GM12865 (cell line): ENCODE measurements around the gene PRDM2.

Source experiments
- DNase-seq: peaks from one replicate; pipeline ENCODE4 v3.0.0; 2010; ENCODE audit warnings: low read depth
- H3K4me3 ChIP-seq: 2 replicates; pipeline ENCODE4 v1.5.1; 2011; ENCODE audit warnings: mild to moderate bottlenecking, low read depth, low read length, control low read depth
- CTCF ChIP-seq: IDR thresholded peaks from 2 replicates; pipeline ENCODE4 v1.5.1; 2011; ENCODE audit warnings: low read length, control low read depth, low read depth, inconsistent platforms; ENCODE audit not compliant: insufficient read depth; ENCODE audit errors: missing control alignments

PRDM2 gene

DNA sequence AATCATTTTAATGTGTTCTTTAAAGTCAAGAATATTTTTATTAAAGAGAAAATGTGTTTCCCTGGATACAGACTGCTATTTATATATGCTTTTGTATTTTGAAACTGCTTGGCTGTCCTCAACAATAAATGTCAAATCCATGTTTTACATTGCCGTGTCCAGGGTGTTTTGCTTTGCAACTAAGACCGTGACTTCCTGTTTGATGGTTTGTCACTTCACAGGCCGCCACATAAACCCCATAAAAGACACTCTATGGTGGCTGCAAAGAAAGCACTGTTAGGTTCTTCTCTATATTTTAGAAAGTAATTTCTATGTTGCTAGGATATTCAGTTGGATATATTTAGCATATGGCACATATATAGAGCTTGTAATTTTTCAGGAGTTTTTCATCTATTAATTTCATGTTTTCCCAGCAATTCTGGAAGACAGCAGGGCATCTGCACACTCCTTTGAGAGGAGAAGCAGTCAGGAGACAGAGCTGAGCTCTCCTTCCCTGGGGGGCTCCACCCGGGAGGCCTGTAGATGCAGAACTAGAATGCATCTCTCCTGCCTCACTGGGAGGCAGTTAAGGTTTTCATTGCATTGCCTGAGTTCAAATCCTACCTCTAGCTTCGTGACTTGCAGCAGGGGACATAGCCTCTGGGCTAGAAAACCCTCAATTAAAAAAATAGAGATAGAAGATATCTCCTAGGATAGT is 33.1 kb downstream of the PRDM2 start:
- peak; percentile 71 for DNase-seq

DNA sequence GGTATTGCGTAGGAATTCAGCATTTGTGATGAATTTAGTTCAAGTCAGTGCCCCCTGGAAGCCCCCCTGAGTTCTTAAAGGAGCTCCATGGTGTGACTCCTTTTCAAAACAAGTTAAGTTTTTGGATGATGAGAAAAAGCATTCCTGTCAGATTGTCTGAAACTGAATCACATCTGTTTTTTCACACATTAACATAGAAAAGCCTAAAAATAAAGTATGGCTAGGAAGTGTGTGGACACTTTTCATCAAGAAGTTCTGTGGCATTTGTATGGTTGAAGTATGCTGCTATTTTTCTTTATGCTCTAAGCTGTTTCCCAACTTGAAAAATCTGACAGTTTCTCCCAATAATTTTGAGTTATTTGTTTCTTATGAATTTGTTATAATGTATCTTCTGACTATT is 33.7 kb downstream of the PRDM2 start:
- no peak for DNase-seq
- TF ChIP-seq CTCF: no peak
- H3K4me3 ChIP-seq: no peak overlapping the region

More for the DNA sequence above, 33.1 kb downstream of the PRDM2 start:
- no peak for TF ChIP-seq CTCF
- peak overlapping the region; percentile 59 for H3K4me3 ChIP-seq

DNA sequence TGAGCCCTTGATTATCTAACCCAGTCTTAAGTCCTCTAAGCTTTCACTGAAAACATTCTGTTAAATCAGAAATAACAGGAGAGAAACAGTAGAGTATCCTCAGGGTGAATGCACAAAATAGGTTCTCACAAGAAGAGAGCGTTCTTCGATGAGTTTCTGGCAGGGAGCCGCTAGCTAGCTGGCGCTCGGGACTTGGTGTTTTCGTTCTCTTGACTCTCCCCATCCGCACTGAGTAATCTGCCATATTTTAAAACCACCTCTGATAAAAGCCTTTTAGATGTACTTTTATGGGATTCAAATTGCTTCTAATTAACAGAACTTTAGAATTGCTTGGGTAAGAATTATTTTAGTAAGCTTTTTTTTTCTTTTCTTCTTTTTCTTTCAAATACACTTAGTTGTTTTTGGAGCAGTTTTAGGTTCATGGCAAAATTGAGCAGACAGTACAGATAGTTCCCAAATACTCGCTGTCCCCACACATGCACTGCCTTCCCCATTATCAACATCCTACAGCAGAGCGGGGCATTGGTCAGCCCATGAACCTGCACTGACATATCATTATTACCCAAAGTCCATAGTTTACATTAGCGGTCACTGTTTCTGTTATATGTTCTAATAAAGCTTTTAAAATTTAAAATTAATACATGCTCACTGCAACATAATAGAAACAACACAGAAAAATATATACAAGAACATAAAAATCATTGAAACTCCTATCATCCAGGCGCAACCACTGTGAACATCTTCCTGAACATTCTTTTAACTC is 35.4 kb downstream of the PRDM2 start:
- TF ChIP-seq CTCF: no peak

DNA sequence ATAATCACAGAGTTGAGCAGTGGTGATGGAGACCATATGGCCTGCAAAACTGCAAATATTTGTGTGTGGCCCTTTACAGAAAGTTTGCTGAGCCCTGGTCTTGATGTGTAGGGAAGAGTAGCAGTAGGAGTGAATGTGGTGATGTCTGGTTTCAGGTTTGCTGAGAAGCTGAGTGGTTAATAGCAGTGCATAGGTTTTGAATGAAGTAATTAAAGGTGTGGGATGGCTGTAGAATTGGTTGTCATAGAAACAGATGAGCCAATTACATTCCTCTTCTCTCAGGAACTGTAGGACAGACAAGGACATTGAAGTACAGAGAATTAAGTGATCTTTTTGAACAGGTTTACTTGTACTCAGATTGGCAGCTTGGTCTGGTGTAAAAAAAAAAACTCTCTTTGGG is 37.4 kb downstream of the PRDM2 start:
- H3K4me3 ChIP-seq: no peak overlapping the region
- no peak for TF ChIP-seq CTCF
- peak; percentile 18 for DNase-seq

More for the DNA sequence above, 35.4 kb downstream of the PRDM2 start:
- H3K4me3 ChIP-seq: no peak overlapping the region
- DNase-seq: no peak

- no peak for TF ChIP-seq CTCF
- H3K4me3 ChIP-seq: no peak overlapping the region
- no peak for DNase-seq
These were observed 46.4 kb downstream of the PRDM2 start for GRCh38 chr1:13746342-13746741.

DNA sequence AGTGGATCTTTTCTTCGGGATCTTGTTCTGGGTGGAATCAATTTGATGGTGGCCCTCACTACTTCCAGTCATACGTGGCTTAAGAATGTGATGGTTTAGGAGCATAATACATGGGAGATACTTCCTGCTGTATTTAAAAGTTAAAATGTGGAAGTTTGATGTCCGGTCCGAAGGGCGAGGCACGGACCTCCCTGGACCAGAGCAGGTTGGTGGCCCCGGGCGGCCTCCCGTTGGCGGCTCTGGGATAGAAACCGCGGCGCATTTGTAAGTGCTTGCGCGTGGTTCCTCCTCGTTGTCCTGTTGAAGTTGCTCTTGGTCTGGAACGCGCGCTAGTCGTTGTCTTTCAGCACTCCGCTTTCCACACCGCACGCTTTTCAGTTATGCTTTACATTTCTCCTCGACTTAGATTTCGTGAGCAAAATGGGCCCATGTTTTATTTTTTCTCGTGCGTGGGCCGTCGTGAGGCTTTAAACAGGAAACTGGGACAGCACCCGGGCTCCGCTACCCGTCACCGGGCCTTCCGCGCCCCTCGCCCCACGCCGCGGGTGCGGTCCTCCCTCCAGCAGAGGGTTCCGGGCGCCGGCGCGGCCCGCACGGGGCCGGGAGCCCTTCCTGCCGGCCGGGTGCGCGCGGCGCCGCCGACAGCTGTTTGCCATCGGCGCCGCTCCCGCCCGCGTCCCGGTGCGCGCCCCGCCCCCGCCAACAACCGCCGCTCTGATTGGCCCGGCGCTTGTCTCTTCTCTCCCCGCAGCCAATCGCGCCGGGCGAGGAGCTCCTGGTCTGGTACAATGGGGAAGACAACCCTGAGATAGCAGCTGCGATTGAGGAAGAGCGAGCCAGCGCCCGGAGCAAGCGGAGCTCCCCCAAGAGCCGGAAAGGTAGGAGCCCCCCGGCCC is 48.9 kb downstream of the PRDM2 start:
- DNase-seq: peak; percentile 98
- H3K4me3 ChIP-seq: peak overlapping the region; percentile 66
- no peak for TF ChIP-seq CTCF
